Spleen (tissue), 11 donors: ENCODE results near the gene MCM10. TPM values are rescaled to one million over a fixed set of nuclear protein-coding genes. Genes with fewer than 3 reads are reported as not detected.

ENCODE experiments used
- DNase-seq: peaks from one replicate; pipeline ENCODE4 v3.0.0-alpha.2; 2020
- H3K27ac ChIP-seq, 8 donors: fragments of 200-600 bp; sonication (generic) in 7 of 8; 1 replicate in 4 of 8; 2 replicates in 4 of 8; pipeline versions ENCODE4 v1.5.0 to v1.8.0; 2016 to 2021; ENCODE audit warnings: inconsistent platforms in 4 of 8, mild to moderate bottlenecking in 4 of 8, moderate library complexity in 1 of 8
- H3K27me3 ChIP-seq, 7 donors: fragments of 200-600 bp; sonication (generic) in 6 of 7; replicated peaks in 1 of 7; 1 replicate in 4 of 7; 2 replicates in 3 of 7; pipeline versions ENCODE4 v1.5.0 to v1.8.0; 2016 to 2021; ENCODE audit warnings: inconsistent platforms in 3 of 7, mild to moderate bottlenecking in 1 of 7
- H3K36me3 ChIP-seq, 6 donors: fragments of 200-600 bp; sonication (generic) in 5 of 6; 1 replicate in 4 of 6; 2 replicates in 2 of 6; pipeline versions ENCODE4 v1.5.0 to v1.8.0; 2016 to 2021; ENCODE audit warnings: inconsistent platforms in 2 of 6
- H3K4me1 ChIP-seq, 6 donors: fragments of 200-600 bp; sonication (generic) in 5 of 6; 1 replicate in 3 of 6; 2 replicates in 3 of 6; pipeline versions ENCODE4 v1.5.0 to v1.8.0; 2016 to 2021; ENCODE audit warnings: inconsistent platforms in 3 of 6
- H3K4me3 ChIP-seq, 8 donors: fragments of 200-600 bp; sonication (generic) in 7 of 8; 1 replicate in 4 of 8; 2 replicates in 4 of 8; pipeline versions ENCODE4 v1.5.0 to v1.8.0; 2016 to 2021; ENCODE audit warnings: inconsistent platforms in 4 of 8, mild to moderate bottlenecking in 4 of 8, moderate library complexity in 2 of 8
- H3K9me3 ChIP-seq, 8 donors: fragments of 200-600 bp; sonication (generic) in 7 of 8; 1 replicate in 4 of 8; 2 replicates in 4 of 8; pipeline versions ENCODE4 v1.5.0 to v1.8.0; 2016 to 2021; ENCODE audit warnings: inconsistent platforms in 4 of 8
- CTCF ChIP-seq, 11 experiments: fragments of 200-600 bp in 7 of 11; fragments of 450-650 bp in 4 of 11; sonication (generic) in 4 of 11; IDR thresholded peaks in 8 of 11; conservative IDR thresholded peaks in 3 of 11; 1 replicate in 7 of 11; 2 replicates in 4 of 11; pipeline versions ENCODE4 v1.4.0 to v1.8.0; 2016 to 2021; ENCODE audit warnings: antibody characterized with exemption in 11 of 11, inconsistent platforms in 4 of 11, mild to moderate bottlenecking in 1 of 11
- POLR2A ChIP-seq, 3 donors: fragments of 450-650 bp; IDR thresholded peaks; one replicate each; pipeline ENCODE4 v1.5.1; 2017; ENCODE audit warnings: antibody characterized with exemption in 3 of 3, mild to moderate bottlenecking in 1 of 3
- POLR2AphosphoS5 ChIP-seq, 3 donors: sonication (generic); formaldehyde crosslinking; IDR thresholded peaks; one replicate each; pipeline ENCODE4 v1.5.1; 2017; ENCODE audit warnings: antibody characterized with exemption in 3 of 3
- WGBS, 5 donors: extraction: QIAGEN DNeasy Blood & Tissue Kit in 3 of 5; methylation state at CpG; one replicate each; pipeline versions ENCODE4 v1.1.5 to v1.1.7; 2013 to 2018; 5-methylcytosine and 5-hydroxymethylcytosine counted together
- intact Hi-C: fragments of 100-400 bp; cut with DNase I; formaldehyde crosslinking; loops from one replicate; pipeline ENCODE4 v1.15.0; 2023; ENCODE audit warnings: low total_unique reads
- polyA plus RNA-seq, 3 donors: library from polyadenylated mRNA; stranded (reverse); fragments of 200-250 nt; gene quantifications; one replicate each; pipeline ENCODE4 v1.2.1, GENCODE V29; 2013
- total RNA-seq, 7 donors: library from RNA; depleted of rRNA in 3 of 7; stranded (reverse); fragments of >200 nt in 3 of 7; fragmentation: NEBNext Ultra II Directional in 4 of 7; extraction: Animal tissue kit (Norgen Biotek cat#: 25700) in 4 of 7; gene quantifications; one replicate each; pipeline versions ENCODE4 v1.1.0 to v1.2.1, GENCODE V29; 2016 to 2021
- donor health status: healthy with polysubstance abuse.
- donor health status: DM: no; HTN: no; CAD: no; lungs with moderate emphysema.
- donor health status: DM: no; HTN: no; CAD: no.
- donor health status: Bipolar disorder and iron deficiency.
- donor health status: healthy.
- donor health status: DM: no; HTN: no; CAD: no.
- donor health status: DM: yes; HTN: yes; CAD: no.

The MCM10 gene
- total and polyA plus RNA-seq, 10 donors, result 0.24 to 5.3 (median 1.7) TPM

DNA sequence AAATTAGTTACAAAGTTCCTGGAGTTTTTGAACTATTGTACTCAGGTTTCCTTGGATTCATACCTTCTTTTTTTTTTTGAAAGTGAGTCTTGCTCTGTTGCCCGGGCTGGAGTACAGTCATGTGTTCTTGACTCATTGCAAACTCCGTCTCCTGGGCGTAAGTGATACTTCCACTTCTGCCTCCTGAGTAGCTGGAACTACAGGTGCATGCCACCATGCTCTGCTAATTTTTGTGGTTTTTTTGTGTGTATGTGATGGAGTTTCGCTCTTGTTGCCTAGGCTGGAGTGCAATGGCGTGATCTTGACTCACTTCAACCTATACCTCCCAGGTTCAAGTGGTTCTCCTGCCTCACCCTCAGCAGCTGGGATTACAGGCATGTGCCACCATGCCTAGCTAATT lies 22.3 kb downstream of the MCM10 start:
- H3K27me3 ChIP-seq, result no peaks in the 10 kb centered on the region
- 63 to 82% (median 72%) methylated on average over 5 of the region's 5 CpGs for WGBS, 5 donors
- DNase-seq, result no peak
- no peak overlapping the region for H3K27ac ChIP-seq
- H3K4me1 ChIP-seq, result no peaks in the 10 kb centered on the region
- no peak overlapping the region for H3K4me3 ChIP-seq
- intact Hi-C loops, result no loop called here
- peaks cover 0 to 56% (median 0%) of the 10 kb centered on the region in 6 donors for H3K36me3 ChIP-seq
- H3K9me3 ChIP-seq, result no peaks in the 10 kb centered on the region
- TF ChIP-seq CTCF (IDR thresholded peaks at IDR 0.05 in 8 of 11, conservative IDR thresholded peaks at IDR 0.05 in 3 of 11) (no peak), POLR2AphosphoS5 (IDR thresholded peaks at IDR 0.05) (no peak), POLR2A (IDR thresholded peaks at IDR 0.05) (no peak)

DNA sequence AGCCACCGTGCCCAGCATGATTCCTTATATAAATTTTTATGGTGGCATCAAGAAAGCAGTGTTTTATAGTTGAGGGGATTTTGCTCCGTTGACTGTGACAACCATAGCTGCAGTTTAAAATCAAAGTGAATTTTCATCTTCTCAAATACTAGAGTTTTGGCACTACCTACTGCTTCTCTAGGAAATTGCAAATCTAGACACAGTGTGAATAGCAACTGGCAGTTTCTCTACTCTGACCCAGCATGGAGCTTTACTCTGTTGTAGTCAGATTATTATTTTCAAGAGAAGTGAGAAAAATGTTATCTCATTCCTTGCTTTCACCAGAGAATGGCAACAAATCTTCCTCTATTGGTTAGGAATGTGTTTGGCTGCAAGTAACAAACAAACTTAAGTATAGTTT lies 22.9 kb downstream of the MCM10 start:
- no peak overlapping the region for H3K27ac ChIP-seq
- intact Hi-C loops, result no loop called here
- no peak for DNase-seq
- H3K9me3 ChIP-seq, result no peaks in the 10 kb centered on the region
- WGBS, 5 donors, result 73 to 98% (median 95%) methylated on average over 2 of the region's 2 CpGs
- no peaks in the 10 kb centered on the region for H3K4me1 ChIP-seq
- TF ChIP-seq POLR2A (IDR thresholded peaks at IDR 0.05) (no peak), POLR2AphosphoS5 (IDR thresholded peaks at IDR 0.05) (no peak), CTCF (IDR thresholded peaks at IDR 0.05 in 8 of 11, conservative IDR thresholded peaks at IDR 0.05 in 3 of 11) (no peak)
- no peak overlapping the region for H3K4me3 ChIP-seq
- no peaks in the 10 kb centered on the region for H3K27me3 ChIP-seq
- H3K36me3 ChIP-seq, result peaks cover 0 to 61% (median 0%) of the 10 kb centered on the region in 6 donors

DNA sequence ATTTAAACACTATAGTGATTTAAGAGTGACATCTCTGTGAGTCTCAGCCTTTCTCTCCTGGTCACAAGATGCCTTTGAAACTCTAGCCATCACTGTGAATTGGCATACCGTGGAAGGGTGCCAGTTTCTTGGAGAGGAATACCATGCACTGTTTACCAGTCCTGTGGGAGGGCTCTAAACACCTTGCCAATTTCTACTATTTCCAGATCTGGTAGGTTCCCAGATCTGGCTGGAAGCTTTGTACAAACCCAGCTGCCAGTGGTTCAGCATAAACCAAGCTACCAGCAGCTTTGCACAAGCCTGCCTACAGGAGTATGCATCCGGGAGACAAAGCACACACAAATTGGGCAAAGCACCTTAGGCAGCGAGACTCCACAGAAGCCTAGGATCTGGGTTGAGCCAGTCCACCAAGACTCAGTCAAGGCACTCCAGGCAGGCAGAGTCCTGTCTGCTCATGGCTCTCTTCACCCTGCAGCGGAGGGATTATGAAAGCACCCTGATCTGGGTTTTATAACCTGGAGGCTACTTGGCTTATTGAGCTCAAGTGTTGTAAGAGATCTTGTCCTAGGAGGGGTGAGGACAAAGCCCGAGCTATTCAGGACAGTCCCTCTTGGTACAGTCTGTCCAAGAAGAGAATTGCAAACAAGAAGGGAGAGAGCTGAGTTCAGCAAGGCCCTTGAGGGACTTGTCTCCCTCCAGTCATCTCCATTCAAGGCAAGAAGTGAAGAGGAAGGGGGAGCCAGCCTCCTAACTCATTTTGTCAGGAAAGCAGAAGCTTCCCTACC lies 23.6 kb downstream of the MCM10 start:
- no peaks in the 10 kb centered on the region for H3K9me3 ChIP-seq
- DNase-seq, result no peak
- WGBS, 5 donors, result 96 to 99% (median 97%) methylated on average over 5 of the region's 5 CpGs
- no peaks in the 10 kb centered on the region for H3K4me1 ChIP-seq
- H3K4me3 ChIP-seq, result no peak overlapping the region
- TF ChIP-seq POLR2A (IDR thresholded peaks at IDR 0.05) (no peak), POLR2AphosphoS5 (IDR thresholded peaks at IDR 0.05) (no peak), CTCF (IDR thresholded peaks at IDR 0.05 in 8 of 11, conservative IDR thresholded peaks at IDR 0.05 in 3 of 11) (no peak)
- no peaks in the 10 kb centered on the region for H3K27me3 ChIP-seq
- intact Hi-C loops, result no loop called here
- no peak overlapping the region for H3K27ac ChIP-seq
- H3K36me3 ChIP-seq, result peaks cover 0 to 68% (median 0%) of the 10 kb centered on the region in 6 donors

GRCh38 chr10:13187135-13187534 lies 25.8 kb downstream of the MCM10 start:
- intact Hi-C loops, result no loop called here

More at GRCh38 chr10:13187135-13187534, 25.8 kb downstream of the MCM10 start:
- no peak for DNase-seq
- Histone ChIP-seq H3K4me3 (no peak overlapping the region), H3K27me3 (no peaks in the 10 kb centered on the region), H3K27ac (no peak overlapping the region), H3K4me1 (no peaks in the 10 kb centered on the region), H3K9me3 (no peaks in the 10 kb centered on the region), H3K36me3 (peaks cover 0 to 60% (median 0%) of the 10 kb centered on the region in 6 donors)
- WGBS, 5 donors, result 97 to 100% (median 99%) methylated on average over 3 of the region's 3 CpGs
- no peak for TF ChIP-seq POLR2AphosphoS5 (IDR thresholded peaks at IDR 0.05)
- no peak for TF ChIP-seq POLR2A (IDR thresholded peaks at IDR 0.05)
- TF ChIP-seq CTCF (IDR thresholded peaks at IDR 0.05 in 8 of 11, conservative IDR thresholded peaks at IDR 0.05 in 3 of 11), result no peak
